Panc1 (cell line): ENCODE results near the gene SRSF9. TPM values are rescaled to one million over a fixed set of nuclear protein-coding genes. Genes with fewer than 3 reads are reported as not detected.

Source experiments
- ATAC-seq: fragments of 200-7000 bp; cut with Tn5 transposase; 2 replicates; pipeline ENCODE4 v1.9.1; 2020; ENCODE audit warnings: mild to moderate bottlenecking, moderate library complexity
- BruUV-seq: library from RNA; stranded (reverse); fragments of 400-500 nt; replicated peaks from 2 replicates; lab custom pipeline; 2021; lab: Mats Ljungman, UMichigan
- CTCF ChIA-PET: fragments of 300-600 bp; sonication (Branson Sonifier 250); formaldehyde crosslinking; loops from one replicate; lab custom pipeline; 2022; ENCODE audit warnings: antibody characterized with exemption; lab: Charles Lee
- POLR2A ChIA-PET: fragments of 300-600 bp; sonication (Branson Sonifier 250); formaldehyde crosslinking; loops from one replicate; lab custom pipeline; 2022; ENCODE audit warnings: antibody characterized with exemption; lab: Charles Lee
- DNase-seq: peaks from one replicate; pipeline ENCODE4 v3.0.0-alpha.2; 2010; ENCODE audit warnings: low read depth, low spot score
- H3K27ac ChIP-seq: 2 replicates; pipeline ENCODE4 v1.5.1; 2011; ENCODE audit warnings: mild to moderate bottlenecking, low read length, inconsistent platforms
- H3K27me3 ChIP-seq: fragments of 200-500 bp; sonication (Bioruptor generic); 2 replicates; pipeline ENCODE4 v1.6.0; 2014; ENCODE audit warnings: low read length, inconsistent platforms; ENCODE audit not compliant: control insufficient read depth, insufficient read depth
- H3K36me3 ChIP-seq: fragments of 200-500 bp; sonication (Bioruptor generic); 2 replicates; pipeline ENCODE4 v1.5.1; 2014; ENCODE audit warnings: inconsistent platforms, mild to moderate bottlenecking, low read length, moderate library complexity; ENCODE audit not compliant: control insufficient read depth, insufficient read depth
- H3K4me1 ChIP-seq: 2 replicates; pipeline ENCODE4 v1.5.1; 2011; ENCODE audit warnings: inconsistent platforms, mild to moderate bottlenecking, low read length, moderate library complexity; ENCODE audit not compliant: control insufficient read depth, insufficient read depth
- H3K4me3 ChIP-seq, 2 experiments: 2 replicates each; pipeline ENCODE4 v1.5.1; 2011 to 2012; ENCODE audit warnings: low read depth in 2 of 2, low read length in 2 of 2, mild to moderate bottlenecking in 2 of 2, inconsistent platforms in 1 of 2, moderate library complexity in 1 of 2
- H3K9me3 ChIP-seq: fragments of 200-500 bp; sonication (Bioruptor generic); 2 replicates; pipeline ENCODE4 v1.5.1; 2014; ENCODE audit warnings: low read depth, mild to moderate bottlenecking, inconsistent platforms, low read length, moderate library complexity; ENCODE audit not compliant: control insufficient read depth, insufficient read depth
- CTCF ChIP-seq: fragments of 450-650 bp; IDR thresholded peaks from 2 replicates; pipeline ENCODE4 v1.5.1; 2017; ENCODE audit warnings: mild to moderate bottlenecking
- POLR2AphosphoS5 ChIP-seq: IDR thresholded peaks from 2 replicates; pipeline ENCODE4 v1.6.1; 2012; ENCODE audit warnings: mild to moderate bottlenecking, low read depth, low read length, moderate library complexity
- REST ChIP-seq, 2 experiments: IDR thresholded peaks; 2 replicates each; pipeline ENCODE4 v1.6.1; 2011 to 2012; ENCODE audit warnings: low read depth in 2 of 2, control low read depth in 1 of 2, low read length in 1 of 2, mild to moderate bottlenecking in 1 of 2, moderate library complexity in 1 of 2; ENCODE audit not compliant: insufficient read depth in 1 of 2
- SIN3A ChIP-seq: IDR thresholded peaks from 2 replicates; pipeline ENCODE4 v1.6.1; 2012; ENCODE audit warnings: low read depth, mild to moderate bottlenecking, low read length, moderate library complexity, borderline replicate concordance; ENCODE audit not compliant: insufficient read depth
- TCF7L2 ChIP-seq: IDR thresholded peaks from 2 replicates; pipeline ENCODE4 v1.6.1; 2011; ENCODE audit warnings: mild to moderate bottlenecking, low read depth, low read length, inconsistent platforms
- in situ Hi-C: cut with HindIII; loops from 2 replicates; pipeline ENCODE4 v1.10.0; 2016; ENCODE audit warnings: low sequenced_read_pairs, low pct_unique_long_range_greater_than_20kb
- intact Hi-C: fragments of 100-400 bp; cut with micrococcal nuclease; formaldehyde crosslinking; loops from one replicate; pipeline ENCODE4 v1.10.0; 2022; ENCODE audit not compliant: unreplicated experiment
- total RNA-seq: library from RNA; stranded (reverse); gene quantifications from one replicate; pipeline ENCODE4 v1.2.1, GENCODE V29; 2021; ENCODE audit not compliant: unreplicated experiment

SRSF9 gene
- total RNA-seq, 1 experiment from 2014 or later, result 269 TPM

GRCh38 chr12:120504587-120504986 lies 35.0 kb upstream of the SRSF9 start:
- no peak for TF ChIP-seq REST (IDR thresholded peaks at IDR 0.05; ENCODE audit: insufficient read depth in 1 of 2, low read depth in 2 of 2, low read length in 1 of 2)
- TF ChIP-seq TCF7L2, result no peak
- TF ChIP-seq SIN3A, result no peak
- TF ChIP-seq CTCF, result no peak
- no peak for TF ChIP-seq POLR2AphosphoS5
- POLR2A ChIA-PET, result no interaction called here
- no peak overlapping the region for H3K4me3 ChIP-seq
- intact Hi-C loops (no loop called here), in situ Hi-C loops (no loop called here)
- no TSS peak for BruUV-seq
- H3K4me1 ChIP-seq, result no peaks in the 10 kb centered on the region
- H3K27ac ChIP-seq, result no peak overlapping the region
- no peaks in the 10 kb centered on the region for H3K36me3 ChIP-seq
- H3K27me3 ChIP-seq, result no peaks in the 10 kb centered on the region
- ATAC-seq (no peak), DNase-seq (no peak)
- H3K9me3 ChIP-seq, result no peaks in the 10 kb centered on the region
- CTCF ChIA-PET, result interaction anchor here (1.1 kb wide), 1 partner anchor 38 kb away, joined by 3 read pairs; no protein-coding TSS in a partner anchor

- Histone ChIP-seq H3K36me3 (peaks cover 15% of the 10 kb centered on the region), H3K4me1 (peaks cover 15% of the 10 kb centered on the region), H3K9me3 (no peaks in the 10 kb centered on the region), H3K27ac (no peak overlapping the region), H3K27me3 (no peaks in the 10 kb centered on the region), H3K4me3 (no peak overlapping the region)
- no TSS peak for BruUV-seq
- DNase-seq (no peak), ATAC-seq (no peak)
- TF ChIP-seq CTCF, result no peak
- TF ChIP-seq SIN3A, result no peak
- TF ChIP-seq TCF7L2, result no peak
- TF ChIP-seq POLR2AphosphoS5, result no peak
- no peak for TF ChIP-seq REST (IDR thresholded peaks at IDR 0.05; ENCODE audit: insufficient read depth in 1 of 2, low read depth in 2 of 2, low read length in 1 of 2)
- ChIA-PET CTCF (interaction anchor here (0.6 kb wide), 1 partner anchor 296 kb away, joined by 3 read pairs; no protein-coding TSS in a partner anchor), POLR2A (interaction anchor here (0.6 kb wide), 2 partner anchors 24 to 181 kb away, joined by 4 to 10 read pairs; no protein-coding TSS in a partner anchor)
- intact Hi-C loops, result no loop called here
- in situ Hi-C loops, result no loop called here
Observed at GRCh38 chr12:120500581-120500980, 31.0 kb upstream of the SRSF9 start.
